Left cardiac atrium (tissue), 4 donors: ENCODE data around the gene GOLGA6L2. TPM values are rescaled to one million over a fixed set of nuclear protein-coding genes. Genes with fewer than 3 reads are reported as not detected.
"Not testable (repeated sequence)": the region's sequence is repeated elsewhere in the genome, so short reads cannot be mapped to it uniquely, and the experiment has no call there.

Experiments
- ATAC-seq, 2 donors: fragments of 200-7000 bp; cut with Tn5 transposase; one replicate each; pipeline ENCODE4 v1.9.1; 2020; ENCODE audit warnings: mild to moderate bottlenecking in 2 of 2, moderate library complexity in 2 of 2
- DNase-seq: peaks from one replicate; pipeline ENCODE4 v3.0.0-alpha.2; 2020
- intact Hi-C, 2 donors: fragments of 100-400 bp; cut with DNase I; formaldehyde crosslinking; loops; one replicate each; pipeline versions ENCODE4 v1.14.1 to v1.15.1; 2022 to 2023
- total RNA-seq, 2 donors: library from RNA; stranded (reverse); fragmentation: NEBNext Ultra II Directional; extraction: Animal tissue kit (Norgen Biotek cat#: 25700); gene quantifications; one replicate each; pipeline ENCODE4 v1.2.1, GENCODE V29; 2021
- donor health status: DM: no; HTN: yes; CAD: no.
- donor health status: DM: no; HTN: yes; CAD: no; lungs with severe emphysema.
- donor health status: DM: yes; HTN: yes; CAD: no.
- donor health status: Dilated cardiomyopathy.

GOLGA6L2 gene
- total RNA-seq, 2 donors from 2014 or later = not detected

- DNase-seq, intact Hi-C loops, ATAC-seq: not testable (repeated sequence)
Measured at GRCh38 chr15:23425327-23425726, 21.7 kb downstream of the GOLGA6L2 start.

GRCh38 chr15:23424111-23424904 is 22.7 kb downstream of the GOLGA6L2 start:
- ATAC-seq (no peak), DNase-seq (no peak)
- intact Hi-C loops = no loop called here

- DNase-seq (no peak), ATAC-seq (peak; percentile 96)
- intact Hi-C loops = no loop called here
Measured at GRCh38 chr15:23422946-23423708, 23.9 kb downstream of the GOLGA6L2 start.

GRCh38 chr15:23422099-23422945 is 24.7 kb downstream of the GOLGA6L2 start:
- ATAC-seq (peak; percentile 29 to 31), DNase-seq (no peak)
- intact Hi-C loops = no loop called here

GRCh38 chr15:23420806-23421575 is 26.1 kb downstream of the GOLGA6L2 start:
- ATAC-seq = peak in 1 of 2 donors; percentile 14
- intact Hi-C loops = no loop called here
- no peak for DNase-seq

GRCh38 chr15:23416349-23417276 is 30.4 kb downstream of the GOLGA6L2 start:
- no peak for ATAC-seq
- DNase-seq = no peak

GRCh38 chr15:23415866-23416265 is 31.2 kb downstream of the GOLGA6L2 start:
- DNase-seq, ATAC-seq, intact Hi-C loops: not testable (repeated sequence)

More at GRCh38 chr15:23416349-23417276, 30.4 kb downstream of the GOLGA6L2 start:
- intact Hi-C loops = no loop called here

- no peak for DNase-seq
- ATAC-seq = no peak
- intact Hi-C loops = no loop called here
Measured at GRCh38 chr15:23415321-23415865, 31.6 kb downstream of the GOLGA6L2 start.

GRCh38 chr15:23412881-23413600 is 34.0 kb downstream of the GOLGA6L2 start:
- ATAC-seq, DNase-seq, intact Hi-C loops: not testable (repeated sequence)

GRCh38 chr15:23411841-23412240 is 35.2 kb downstream of the GOLGA6L2 start:
- intact Hi-C loops = no loop called here
- ATAC-seq = no peak

GRCh38 chr15:23403550-23403949 is 43.5 kb downstream of the GOLGA6L2 start:
- ATAC-seq (peak; percentile 90 to 91), DNase-seq (peak; percentile 50)
- intact Hi-C loops = no loop called here

More at GRCh38 chr15:23411841-23412240, 35.2 kb downstream of the GOLGA6L2 start:
- no peak for DNase-seq

GRCh38 chr15:23402544-23402943 is 44.5 kb downstream of the GOLGA6L2 start:
- intact Hi-C loops = no loop called here
- no peak for ATAC-seq
- no peak for DNase-seq

GRCh38 chr15:23402140-23402539 is 44.9 kb downstream of the GOLGA6L2 start:
- no peak for ATAC-seq
- intact Hi-C loops = no loop called here
- no peak for DNase-seq

- ATAC-seq (peak; percentile 48 to 53), DNase-seq (no peak)
- intact Hi-C loops = no loop called here
Measured at GRCh38 chr15:23401627-23402026, 45.4 kb downstream of the GOLGA6L2 start.

- peak; percentile 59 for DNase-seq
- intact Hi-C loops, ATAC-seq: not testable (repeated sequence)
Measured at GRCh38 chr15:23399207-23399606, 47.8 kb downstream of the GOLGA6L2 start.

GRCh38 chr15:23398357-23398756 is 48.7 kb downstream of the GOLGA6L2 start:
- DNase-seq, intact Hi-C loops, ATAC-seq: not testable (repeated sequence)
